ENCODE measurements around the gene ANO3.
"Not testable (repeated sequence)": the region's sequence is repeated elsewhere in the genome, so short reads cannot be mapped to it uniquely, and the experiment has no call there.

Gene ANO3

DNA sequence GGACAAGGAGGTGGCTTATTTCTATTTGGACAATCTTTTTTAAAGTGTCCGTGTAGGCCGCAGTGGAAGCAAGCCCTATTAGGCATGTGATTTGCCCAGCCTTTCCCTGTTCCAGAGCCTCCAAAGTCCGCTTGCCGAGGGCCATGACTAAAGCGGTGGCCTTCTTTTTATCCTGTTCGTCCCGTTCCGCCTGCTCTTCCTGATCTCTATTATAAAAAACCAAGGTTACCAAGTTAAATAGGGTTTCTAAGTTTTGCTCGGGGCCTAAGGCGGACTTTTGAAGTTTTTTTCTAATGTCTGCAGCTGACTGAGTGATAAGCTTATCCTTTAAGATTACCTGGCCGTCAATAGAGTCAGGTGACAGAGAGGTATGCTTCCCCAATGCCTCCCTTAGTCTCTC lies 261.8 kb downstream of the ANO3 start:
- peaks cover 4% of the 10 kb centered on the region for H3K27me3 Mint-ChIP-seq (ENCODE audit: low read depth, poor library complexity)
- no peak overlapping the region for H3K4me3 Mint-ChIP-seq
- no peaks in the 10 kb centered on the region for H3K9me3 Mint-ChIP-seq
- H3K36me3 Mint-ChIP-seq (ENCODE audit: low read depth), result no peaks in the 10 kb centered on the region
- no peaks in the 10 kb centered on the region for H3K4me1 Mint-ChIP-seq
- H3K27ac Mint-ChIP-seq, result no peak overlapping the region
- no peak for DNase-seq
- no peak for TF ChIP-seq CTCF (IDR thresholded peaks at IDR 0.05)

DNA sequence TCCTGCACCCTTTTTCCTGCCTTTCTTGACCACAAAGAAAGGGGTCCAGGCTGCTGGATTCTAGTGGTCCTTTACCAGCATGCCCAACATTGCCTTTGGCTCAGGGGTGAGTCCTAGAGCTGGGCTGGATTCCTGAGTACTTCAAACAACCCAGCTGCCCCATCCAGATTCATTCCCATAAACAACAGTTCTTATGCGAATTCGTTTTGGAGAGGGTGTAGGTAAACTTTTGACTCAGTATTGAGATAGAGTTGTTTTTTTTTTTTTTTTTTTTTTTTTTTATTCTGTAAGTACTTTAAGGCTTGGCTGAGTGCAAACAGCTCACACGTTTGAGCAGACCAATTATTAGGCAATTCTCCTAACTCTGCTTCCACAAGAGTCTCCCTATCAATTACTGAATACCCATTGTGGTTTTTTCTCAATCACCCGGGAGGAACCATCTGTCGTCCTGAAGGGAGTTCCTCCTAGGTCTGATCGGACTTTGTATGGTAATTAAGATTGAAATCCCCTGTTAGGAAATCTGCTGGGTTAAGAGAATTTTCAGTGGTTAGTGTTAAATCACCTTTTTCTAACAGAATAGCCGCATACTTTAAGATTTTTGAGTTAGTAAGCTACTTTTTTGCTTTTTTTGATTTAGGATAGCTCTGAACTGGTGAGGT lies 263.4 kb downstream of the ANO3 start:
- not testable (repeated sequence) for H3K36me3 Mint-ChIP-seq (ENCODE audit: low read depth); H3K27me3 Mint-ChIP-seq (ENCODE audit: low read depth, poor library complexity); DNase-seq; H3K27ac Mint-ChIP-seq; H3K4me1 Mint-ChIP-seq; H3K4me3 Mint-ChIP-seq; H3K9me3 Mint-ChIP-seq

DNA sequence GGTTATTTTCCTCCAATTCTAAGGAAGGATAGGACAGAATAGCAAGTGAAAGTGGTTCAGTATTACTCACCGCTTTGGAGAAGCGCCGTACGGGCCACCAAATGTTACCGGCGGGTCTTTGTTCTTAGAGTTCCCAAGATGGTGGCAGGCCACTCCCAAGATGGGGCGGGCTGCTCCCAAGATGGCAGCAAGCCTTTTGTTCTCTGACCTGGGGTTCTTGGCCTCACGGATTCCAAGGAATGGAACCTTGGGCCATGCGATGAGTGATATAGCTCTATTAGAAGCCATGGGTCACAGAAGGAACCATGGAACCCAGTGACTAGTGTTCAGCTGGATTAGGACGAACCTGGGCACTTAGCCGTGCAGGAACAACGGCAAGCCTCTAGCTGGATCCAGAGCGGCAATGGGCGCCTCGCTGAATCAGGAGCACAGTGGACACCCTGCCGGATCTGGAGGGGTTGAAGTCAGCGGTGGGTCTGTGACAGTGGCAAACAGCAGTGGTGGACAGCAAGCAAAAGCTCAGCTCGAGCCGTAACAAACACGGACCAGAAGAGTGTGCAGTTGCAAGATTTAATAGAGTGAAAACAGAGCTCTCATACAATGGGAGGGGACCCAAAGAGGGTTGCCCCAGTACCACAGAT lies 265.2 kb downstream of the ANO3 start:
- DNase-seq; H3K27ac Mint-ChIP-seq; H3K9me3 Mint-ChIP-seq; H3K27me3 Mint-ChIP-seq (ENCODE audit: low read depth, poor library complexity); H3K4me1 Mint-ChIP-seq; H3K36me3 Mint-ChIP-seq (ENCODE audit: low read depth); H3K4me3 Mint-ChIP-seq: not testable (repeated sequence)

GRCh38 chr11:26597899-26598298 lies 266.0 kb downstream of the ANO3 start:
- H3K27me3 Mint-ChIP-seq (ENCODE audit: low read depth, poor library complexity), result peaks cover 2% of the 10 kb centered on the region
- no peaks in the 10 kb centered on the region for H3K4me1 Mint-ChIP-seq
- no peaks in the 10 kb centered on the region for H3K36me3 Mint-ChIP-seq (ENCODE audit: low read depth)
- no peaks in the 10 kb centered on the region for H3K9me3 Mint-ChIP-seq
- no peak overlapping the region for H3K27ac Mint-ChIP-seq
- TF ChIP-seq CTCF (IDR thresholded peaks at IDR 0.05), result no peak
- DNase-seq, result no peak
- H3K4me3 Mint-ChIP-seq, result no peak overlapping the region

GRCh38 chr11:26599425-26599824 lies 267.5 kb downstream of the ANO3 start:
- H3K4me3 Mint-ChIP-seq, result no peak overlapping the region
- no peaks in the 10 kb centered on the region for H3K4me1 Mint-ChIP-seq
- H3K9me3 Mint-ChIP-seq, result peaks cover 4% of the 10 kb centered on the region
- no peaks in the 10 kb centered on the region for H3K36me3 Mint-ChIP-seq (ENCODE audit: low read depth)
- TF ChIP-seq CTCF (IDR thresholded peaks at IDR 0.05), result no peak
- H3K27me3 Mint-ChIP-seq (ENCODE audit: low read depth, poor library complexity), result peaks cover 2% of the 10 kb centered on the region
- H3K27ac Mint-ChIP-seq, result no peak overlapping the region
- DNase-seq, result no peak

- H3K4me1 Mint-ChIP-seq, result no peaks in the 10 kb centered on the region
- H3K4me3 Mint-ChIP-seq, result no peak overlapping the region
- H3K27me3 Mint-ChIP-seq (ENCODE audit: low read depth, poor library complexity), result peaks cover 2% of the 10 kb centered on the region
- no peak overlapping the region for H3K27ac Mint-ChIP-seq
- no peak for TF ChIP-seq CTCF (IDR thresholded peaks at IDR 0.05)
- H3K36me3 Mint-ChIP-seq (ENCODE audit: low read depth), result no peaks in the 10 kb centered on the region
- H3K9me3 Mint-ChIP-seq, result peaks cover 10% of the 10 kb centered on the region
- DNase-seq, result no peak
Measured at GRCh38 chr11:26599876-26600434, 268.0 kb downstream of the ANO3 start.
